Limb (tissue), 2 donors: Measurements from ENCODE around the gene MT1M.
"Not testable (repeated sequence)": the region's sequence is repeated elsewhere in the genome, so short reads cannot be mapped to it uniquely, and the experiment has no call there.

Source experiments
- DNase-seq, 2 donors: peaks; one replicate each; pipeline ENCODE4 v3.0.0-alpha.2; 2016; ENCODE audit errors: extremely low spot score in 2 of 2

Gene MT1M

DNA sequence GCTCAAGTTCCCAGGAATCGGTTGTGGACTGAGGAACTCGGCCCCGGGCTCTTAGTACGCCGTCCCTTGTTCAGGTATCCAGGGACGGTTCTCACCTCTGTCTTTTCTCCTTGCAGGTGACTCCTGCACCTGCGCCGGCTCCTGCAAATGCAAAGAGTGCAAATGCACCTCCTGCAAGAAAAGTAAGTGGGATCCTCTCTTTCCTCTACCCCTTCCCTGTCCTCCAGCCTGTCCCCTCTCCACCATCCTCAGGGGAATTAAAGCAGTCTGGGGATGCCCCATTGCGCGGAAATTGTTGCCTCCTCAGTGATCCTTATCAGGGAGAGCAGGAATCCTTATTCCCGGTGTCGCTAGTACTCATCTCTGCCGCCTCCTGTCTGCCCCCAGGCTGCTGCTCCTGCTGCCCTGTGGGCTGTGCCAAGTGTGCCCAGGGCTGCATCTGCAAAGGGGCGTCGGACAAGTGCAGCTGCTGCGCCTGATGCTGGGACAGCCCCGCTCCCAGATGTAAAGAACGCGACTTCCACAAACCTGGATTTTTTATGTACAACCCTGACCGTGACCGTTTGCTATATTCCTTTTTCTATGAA, 23.5 kb upstream of the MT1M start:
- DNase-seq: no peak

DNA sequence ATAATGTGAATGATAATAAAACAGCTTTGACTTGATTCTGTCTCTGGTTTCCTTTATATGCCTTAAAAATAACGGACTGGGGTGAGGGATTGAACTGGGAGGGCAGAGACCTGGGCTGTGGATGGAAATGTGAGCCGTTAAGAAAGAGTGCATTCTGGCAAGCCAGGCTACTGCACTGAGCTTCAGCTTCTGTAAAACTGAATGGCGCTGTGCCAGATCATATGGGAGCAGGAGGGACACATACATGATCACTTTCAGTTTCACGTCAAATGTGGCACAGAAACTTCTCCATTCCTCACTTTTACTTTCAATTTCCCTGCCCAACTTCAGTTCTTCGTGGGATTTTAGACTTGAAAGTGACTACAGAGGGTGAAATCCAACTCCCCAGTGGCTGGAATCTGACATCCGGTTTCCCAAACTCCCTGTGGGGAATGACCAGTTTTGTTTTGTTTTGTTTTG, 23.0 kb upstream of the MT1M start:
- DNase-seq: peak in 1 of 2 donors; percentile 29

DNA sequence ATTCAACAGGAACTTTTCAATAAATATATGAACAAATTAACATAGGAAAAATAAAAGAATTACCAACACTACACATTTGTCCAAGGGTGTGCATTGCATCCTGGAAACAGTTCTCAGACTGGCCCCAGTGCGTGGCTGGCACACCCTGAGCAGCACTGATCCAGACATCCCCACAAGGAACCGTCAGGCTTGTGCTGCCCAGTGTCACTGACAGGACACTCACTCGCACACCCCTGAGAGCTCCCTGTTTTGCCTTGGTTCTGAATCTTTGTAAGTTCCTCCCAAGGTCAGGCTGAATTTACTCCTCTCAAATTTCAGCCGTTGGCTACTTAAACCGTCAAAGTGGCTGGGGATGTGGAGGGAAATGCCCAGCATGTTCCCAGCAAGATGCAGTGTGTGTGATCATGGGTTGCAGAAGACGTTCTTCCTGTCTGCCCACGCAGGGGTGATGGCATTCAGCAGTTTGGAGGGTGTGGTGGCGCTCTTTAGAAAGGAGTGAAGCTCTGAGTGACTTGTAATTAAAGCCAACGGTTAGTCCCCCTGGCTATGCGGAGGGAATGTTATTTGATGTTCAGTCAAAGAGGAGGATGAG, 22.3 kb upstream of the MT1M start:
- DNase-seq: no peak

DNA sequence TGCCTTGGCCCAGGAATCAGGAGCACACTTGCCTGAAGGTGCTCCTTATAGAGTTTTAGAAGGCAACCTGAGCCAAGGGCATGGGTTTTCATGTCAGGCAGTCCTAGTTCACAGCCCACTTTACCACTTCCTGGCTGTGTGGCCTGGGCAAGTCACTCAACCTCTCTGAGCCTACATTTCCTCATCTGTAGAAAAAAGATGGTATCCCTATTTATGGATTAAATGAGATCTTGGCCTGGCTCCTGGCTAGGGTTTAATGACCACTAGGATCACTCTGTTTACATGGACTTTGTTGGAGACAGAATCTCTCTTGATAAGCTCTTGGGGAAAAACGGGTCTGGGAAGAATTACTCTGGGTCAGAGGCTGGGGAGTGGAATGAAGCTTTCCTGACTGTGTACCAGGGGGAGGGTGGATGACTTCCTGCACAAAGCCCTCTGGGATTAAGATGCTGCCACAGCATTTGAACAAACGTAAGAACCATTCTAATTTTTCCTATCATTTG, 21.8 kb upstream of the MT1M start:
- no peak for DNase-seq

DNA sequence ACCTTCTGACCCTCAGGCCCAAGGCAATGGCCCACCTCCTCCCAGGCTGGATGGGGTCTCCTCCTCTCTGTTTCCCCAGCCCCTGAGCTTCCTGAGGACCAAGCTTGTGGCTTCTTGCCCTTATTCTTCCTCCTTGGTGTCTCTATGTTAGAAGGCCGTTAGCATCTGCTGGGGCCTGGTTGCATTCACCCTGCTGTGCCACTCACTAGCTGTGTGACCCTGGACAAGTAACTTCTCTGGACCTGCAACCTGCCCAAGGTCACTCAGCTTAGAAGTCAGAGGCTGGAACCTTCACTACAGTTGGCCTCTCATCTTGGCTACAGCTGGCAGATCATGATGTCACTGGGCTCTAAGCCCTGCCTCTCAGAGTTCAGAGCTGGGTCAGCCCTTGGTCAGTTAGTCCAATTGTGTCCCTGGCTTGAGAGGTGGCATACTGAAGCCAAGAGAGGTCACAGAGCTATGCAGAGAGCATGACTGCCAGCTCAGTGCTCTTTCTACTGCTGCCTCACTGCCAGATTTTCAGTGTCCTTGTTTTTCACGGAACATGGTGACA, 21.1 kb upstream of the MT1M start:
- DNase-seq: no peak

DNA sequence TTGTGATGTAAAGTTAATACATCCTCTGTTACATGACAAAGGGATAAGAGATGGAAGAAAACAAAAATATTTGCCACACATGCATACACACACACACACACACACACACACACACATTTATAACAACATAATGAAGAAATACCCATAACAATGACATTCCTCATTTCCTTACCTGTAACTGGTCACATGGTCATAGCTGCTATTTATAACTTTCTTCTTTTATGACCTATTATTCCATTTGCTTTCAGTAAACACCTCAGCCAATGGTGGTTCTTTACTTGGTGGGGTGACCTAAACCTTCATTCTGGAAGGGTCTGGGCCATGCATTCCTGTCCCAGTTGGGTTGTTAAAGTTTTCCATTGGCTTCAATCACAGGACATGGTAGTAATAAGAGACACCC, 18.8 kb upstream of the MT1M start:
- no peak for DNase-seq

DNA sequence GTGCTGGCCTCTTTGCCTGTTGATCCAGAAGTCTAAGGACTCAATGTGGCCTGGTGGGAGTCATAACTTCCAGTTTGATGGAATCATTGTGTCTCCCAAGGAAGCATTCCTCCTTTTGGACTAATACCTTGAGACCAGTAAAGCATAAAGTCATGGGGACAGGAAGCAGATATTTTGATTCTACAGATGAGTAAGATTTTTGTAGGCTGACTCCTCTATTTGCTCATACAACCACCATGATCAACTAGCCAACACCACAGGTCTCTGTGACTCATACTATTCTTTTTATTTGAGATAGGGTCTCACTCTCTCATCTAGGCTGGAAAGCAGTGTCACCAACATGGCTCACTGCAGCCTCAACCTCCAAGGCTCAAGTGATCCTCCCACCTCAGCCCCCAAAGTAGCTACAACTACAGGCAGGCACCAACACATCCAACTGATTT, 17.9 kb upstream of the MT1M start:
- DNase-seq: no peak

DNA sequence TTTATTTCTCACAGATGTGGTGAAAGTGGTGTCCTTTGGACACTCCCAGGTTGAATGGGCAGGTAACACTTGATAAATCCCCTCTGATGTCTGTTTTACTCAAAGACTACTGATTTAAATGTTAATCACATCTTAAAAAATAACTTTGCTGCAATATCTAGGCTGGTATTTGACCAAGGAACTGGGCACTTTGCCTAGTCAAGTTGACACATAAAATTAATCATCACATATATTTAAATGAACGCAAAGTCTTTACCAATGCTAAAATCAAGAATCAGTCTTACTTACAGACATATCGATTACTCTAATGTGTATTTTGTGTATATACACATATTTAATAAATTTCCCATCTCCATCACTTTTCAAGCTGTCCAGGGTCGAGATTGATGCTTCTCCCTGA, 17.1 kb upstream of the MT1M start:
- DNase-seq: no peak

DNA sequence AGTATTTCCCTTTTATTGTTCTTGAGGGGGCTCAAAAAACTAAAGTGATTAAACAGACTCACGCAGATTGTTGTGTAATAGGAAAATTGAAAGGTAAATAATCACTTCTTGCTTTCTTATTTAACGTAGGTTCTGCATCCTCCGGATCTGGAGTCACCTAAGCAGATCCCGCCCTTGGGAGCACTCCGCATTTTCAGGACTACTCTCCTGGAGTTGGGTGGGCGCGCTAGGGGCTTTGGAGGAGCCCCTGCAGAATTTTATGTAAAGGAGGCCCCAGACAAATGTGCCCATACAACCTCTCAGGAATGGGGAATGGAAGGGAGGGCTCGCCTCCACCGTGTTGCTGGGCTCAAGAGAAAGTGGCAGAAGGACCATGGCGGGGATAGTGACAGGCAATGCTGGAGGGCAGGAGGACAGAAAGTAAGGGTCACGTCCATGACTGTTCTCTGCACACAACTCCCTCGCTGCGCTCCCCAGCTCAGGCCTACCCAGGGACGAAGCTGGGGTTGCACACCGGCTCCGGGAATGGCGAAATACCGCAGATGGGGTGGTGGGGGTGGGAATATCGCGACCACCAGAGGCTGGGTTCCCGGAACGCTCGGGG, 15.7 kb upstream of the MT1M start:
- no peak for DNase-seq

DNA sequence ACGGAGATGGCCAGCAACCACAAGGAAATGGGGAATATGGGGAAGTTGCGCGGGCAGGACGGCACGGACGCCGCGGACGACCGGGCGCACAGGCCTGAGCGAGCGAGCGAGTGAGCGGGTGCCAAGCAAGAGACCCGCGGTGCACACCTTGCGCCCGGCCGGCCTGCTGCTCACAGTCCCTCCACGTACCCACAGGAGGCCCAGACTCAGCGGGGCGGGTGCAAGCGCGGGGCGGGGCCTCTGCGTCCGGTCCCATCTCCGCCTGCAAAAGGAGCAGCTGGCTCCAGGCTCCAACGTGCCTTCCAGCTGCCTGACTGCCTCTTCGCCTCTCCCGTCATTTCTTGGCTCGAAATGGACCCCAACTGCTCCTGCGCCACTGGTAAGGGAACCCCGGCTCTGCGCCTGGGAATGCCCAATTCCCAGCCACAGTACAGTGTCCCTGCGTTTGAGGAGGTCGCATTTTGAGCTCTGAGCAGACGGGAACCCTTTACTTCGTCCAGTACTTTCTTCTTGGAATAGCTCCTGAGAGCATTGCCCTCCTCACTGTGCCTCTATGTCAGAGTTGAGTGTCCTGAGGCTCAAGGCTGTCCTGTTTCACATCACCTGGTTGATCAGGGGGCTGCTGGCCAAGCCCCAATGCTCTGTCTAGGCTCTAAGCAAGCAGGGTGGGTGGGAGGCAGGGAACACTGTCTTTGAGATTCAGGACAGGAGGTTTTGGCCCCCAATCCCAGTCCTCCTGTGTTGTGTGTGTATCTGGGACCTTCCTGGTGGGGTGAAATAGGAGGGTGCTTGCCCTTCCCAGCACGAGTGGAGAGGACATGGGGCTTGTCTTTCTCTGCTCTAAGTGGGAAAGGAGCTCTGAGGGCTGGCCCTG, 15.0 kb upstream of the MT1M start:
- DNase-seq: peak; percentile 62 to 72

DNA sequence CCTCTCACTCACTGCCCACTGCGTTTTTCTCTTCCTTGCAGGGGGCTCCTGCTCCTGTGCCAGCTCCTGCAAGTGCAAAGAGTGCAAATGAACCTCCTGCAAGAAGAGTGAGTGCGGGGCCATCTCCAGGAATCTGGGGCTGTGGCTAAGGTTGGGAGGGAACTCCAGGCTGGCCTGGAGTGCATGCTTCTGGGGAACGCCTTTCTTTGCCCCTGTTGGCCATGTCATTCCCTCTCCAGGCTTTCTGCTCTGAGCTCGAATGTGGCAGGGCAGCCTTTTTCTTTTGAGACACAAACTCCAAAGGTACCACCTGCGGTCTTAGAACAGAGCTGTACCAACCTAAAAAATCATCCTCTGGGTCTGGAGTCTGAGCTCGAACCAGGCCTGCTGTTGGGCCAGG, 14.3 kb upstream of the MT1M start:
- no peak for DNase-seq

DNA sequence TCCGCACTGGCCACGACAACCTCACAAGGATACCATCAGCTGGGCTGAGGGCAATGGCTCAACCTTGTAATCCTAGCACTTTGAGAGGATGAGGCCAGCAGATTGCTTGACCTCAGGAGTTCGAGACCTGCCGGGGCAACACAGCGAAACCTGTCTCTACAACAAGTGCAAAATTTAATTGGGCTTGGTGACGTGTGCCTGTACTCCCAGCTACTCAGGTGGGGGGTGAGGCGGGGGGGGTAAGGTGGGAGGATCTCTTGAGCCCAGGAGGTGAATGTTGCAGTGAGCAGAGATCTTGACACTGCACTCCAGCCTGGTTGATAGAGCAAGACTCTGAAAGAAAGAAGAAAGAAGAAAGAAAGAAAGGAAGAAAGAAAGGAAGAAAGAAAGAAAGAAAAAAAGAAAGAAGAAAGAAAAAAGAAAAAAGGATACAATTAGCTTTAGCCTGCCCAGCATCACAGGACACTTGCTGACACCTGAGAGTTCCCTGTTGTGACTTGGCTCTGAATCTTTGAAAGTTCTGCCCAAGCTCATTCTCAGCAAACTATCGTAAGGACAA, 12.0 kb upstream of the MT1M start:
- DNase-seq: no peak

DNA sequence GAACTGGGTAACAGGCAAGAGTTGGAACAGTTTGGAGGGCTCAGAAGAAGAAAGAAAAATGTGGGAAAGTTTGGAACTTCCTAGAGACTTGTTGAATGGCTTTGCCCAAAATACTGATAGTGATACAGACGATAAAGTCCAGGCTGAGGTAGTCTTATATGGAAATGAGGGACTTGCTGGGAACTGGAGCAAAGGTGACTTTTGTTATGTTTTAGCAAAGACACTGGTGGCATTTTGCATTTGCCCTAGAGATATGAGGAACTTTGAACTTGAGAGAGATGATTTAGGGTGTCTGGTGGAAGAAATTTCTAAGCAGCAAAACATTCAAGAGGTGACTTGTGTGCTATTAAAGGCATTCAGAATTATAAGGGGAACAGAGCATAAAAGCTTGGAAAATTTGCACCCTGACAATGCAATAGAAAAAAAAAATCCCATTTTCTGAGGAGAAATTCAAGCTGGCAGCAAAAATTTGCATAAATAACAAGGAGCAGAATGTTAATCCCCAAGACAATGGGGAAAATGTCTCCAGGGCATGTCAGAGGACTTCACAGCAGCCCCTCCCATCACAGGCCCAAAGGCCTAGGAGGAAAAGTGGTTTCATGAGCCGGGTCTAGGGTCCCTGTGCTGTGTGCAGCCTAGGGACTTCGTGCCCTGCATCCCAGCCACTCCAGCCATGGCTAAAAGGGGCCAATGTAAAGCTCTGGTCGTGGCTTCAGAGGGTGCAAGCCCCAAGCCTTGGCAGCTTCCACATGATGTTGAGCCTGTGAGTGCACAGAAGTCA, 10.6 kb upstream of the MT1M start:
- not testable (repeated sequence) for DNase-seq

DNA sequence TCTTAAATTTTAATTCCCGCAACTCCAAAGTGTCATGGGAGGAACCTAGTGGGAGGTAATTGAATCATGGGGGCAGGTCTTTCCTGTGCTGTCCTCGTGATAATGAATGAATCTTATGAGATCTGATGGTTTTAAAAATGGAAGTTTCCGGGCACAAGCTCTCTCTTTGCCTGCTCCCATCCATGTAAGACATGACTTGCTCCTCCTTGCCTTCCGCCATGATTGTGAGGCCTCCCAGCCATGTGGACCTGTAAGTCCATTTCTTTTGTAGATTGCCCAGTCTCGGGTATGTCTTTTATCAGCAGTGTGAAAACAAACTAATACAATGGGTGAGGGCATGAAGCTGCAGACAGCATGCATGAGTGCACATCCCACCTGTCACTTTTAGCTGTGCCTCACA, 9.3 kb upstream of the MT1M start:
- DNase-seq: not testable (repeated sequence)

DNA sequence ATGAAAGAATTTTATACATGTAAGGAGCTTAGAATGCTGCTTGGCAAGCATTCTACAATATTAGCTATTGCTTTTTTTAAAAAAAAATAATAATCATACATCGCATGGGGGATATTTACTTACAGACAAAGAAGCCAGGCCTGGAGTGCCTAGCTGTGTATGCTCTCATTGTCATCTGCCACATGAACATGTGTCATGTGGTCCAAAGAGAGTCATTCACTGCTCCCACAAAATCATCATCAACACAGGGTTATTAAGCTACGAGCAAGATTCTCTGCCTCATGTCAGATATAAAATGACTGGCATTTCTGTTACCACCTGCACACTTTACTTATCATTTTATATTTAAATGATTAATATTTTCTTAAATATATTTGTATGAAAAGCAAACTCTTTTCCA, 8.8 kb upstream of the MT1M start:
- DNase-seq: no peak

DNA sequence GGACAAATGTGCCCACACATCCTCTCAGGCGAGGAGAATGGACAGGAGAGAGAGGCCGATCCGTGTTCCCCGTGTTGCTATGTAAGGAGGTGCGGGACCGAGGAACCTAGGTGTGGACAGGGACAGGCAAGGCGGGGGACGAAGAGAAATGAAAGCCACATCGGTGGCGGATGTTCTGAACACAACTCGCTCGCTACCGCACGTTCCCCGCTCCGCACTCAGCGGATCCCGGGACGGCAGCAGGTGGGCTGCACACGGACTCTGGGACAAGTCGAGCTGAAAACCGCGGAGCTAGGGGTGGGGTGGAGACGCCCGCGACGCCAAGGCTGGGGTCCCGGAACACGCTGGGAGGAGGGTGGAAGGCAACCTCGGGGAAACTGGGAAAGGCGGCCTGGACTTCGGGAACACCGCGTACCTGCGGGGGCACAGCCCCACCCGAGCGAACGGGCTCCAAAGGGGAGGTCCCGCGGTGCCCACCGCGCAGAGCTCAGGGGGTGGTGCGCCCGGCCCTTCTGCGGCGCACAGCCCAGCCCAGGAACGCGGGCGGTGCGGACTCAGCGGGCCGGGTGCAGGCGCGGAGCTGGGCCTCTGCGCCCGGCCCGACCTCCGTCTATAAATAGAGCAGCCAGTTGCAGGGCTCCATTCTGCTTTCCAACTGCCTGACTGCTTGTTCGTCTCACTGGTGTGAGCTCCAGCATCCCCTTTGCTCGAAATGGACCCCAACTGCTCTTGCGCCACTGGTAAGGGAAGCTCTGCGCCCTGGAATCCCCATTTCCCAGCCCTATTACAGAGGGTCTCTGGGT, 7.1 kb upstream of the MT1M start, which contains the start of gene MT1E:
TSS of gene MT1E (plus strand) at position 642 of the 803 bp plus-strand sequence. CDS start at position 713, 71 bp downstream.
- DNase-seq: peak; percentile 31 to 60

DNA sequence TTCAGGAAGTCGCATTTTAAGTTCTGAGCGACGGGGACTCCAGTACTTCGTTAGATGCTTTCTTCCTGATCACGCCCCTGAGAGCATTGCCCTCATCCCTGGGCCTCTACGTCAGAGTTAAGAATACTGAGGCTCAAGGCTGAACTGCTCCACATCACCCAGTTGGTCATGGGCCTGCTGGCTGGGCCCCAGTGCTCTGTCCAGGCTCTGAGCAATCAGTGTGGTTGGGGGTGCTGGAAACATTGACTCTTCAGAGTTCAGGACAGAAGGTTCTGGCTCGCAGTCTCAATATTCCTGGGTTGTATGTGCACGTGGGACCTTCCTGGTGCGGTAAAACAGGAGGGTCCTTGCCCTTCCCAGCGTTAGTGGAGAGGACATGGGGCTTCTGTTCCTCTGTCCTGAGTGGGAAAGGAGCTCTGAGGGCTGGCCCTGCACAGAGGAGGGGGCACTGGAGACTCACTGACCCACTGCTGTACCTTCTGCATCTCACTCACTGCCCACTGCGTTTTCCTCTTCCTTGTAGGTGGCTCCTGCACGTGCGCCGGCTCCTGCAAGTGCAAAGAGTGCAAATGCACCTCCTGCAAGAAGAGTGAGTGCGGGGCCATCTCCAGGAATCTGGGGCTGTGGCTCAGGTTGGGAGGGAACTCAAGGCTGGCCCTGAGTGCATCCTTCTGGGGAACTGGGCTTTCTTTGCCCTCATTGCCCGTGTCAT, 6.4 kb upstream of the MT1M start:
- DNase-seq: no peak

DNA sequence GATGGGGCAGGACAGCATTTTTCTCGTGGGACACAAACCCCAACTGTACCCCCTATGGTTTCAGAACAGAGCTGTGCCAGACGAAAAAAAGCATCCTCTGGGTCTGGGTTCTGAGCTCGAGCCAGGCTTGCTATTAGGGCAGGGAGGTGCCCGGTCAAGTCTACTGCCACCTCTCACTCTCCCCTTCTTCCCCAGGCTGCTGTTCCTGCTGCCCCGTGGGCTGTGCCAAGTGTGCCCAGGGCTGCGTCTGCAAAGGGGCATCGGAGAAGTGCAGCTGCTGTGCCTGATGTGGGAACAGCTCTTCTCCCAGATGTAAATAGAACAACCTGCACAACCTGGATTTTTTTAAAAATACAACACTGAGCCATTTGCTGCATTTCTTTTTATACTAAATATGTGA, 5.8 kb upstream of the MT1M start:
- no peak for DNase-seq
